HUES48 (cell line): ENCODE data around the gene GSE1.
A peak's percentile ranks its signal among the peaks of the same experiment; 100 is the strongest.

Experiments
- H3K27ac ChIP-seq: one replicate; pipeline ENCODE4 v1.7.0; 2013; ENCODE audit warnings: low read depth, low read length, inconsistent platforms
- H3K27me3 ChIP-seq: 2 replicates; pipeline ENCODE4 v1.6.1; 2013; ENCODE audit warnings: mild to moderate bottlenecking, low read length; ENCODE audit not compliant: control insufficient read depth, insufficient read depth
- H3K36me3 ChIP-seq: 2 replicates; pipeline ENCODE4 v1.6.1; 2013; ENCODE audit warnings: low read length; ENCODE audit not compliant: control insufficient read depth, insufficient read depth
- H3K4me1 ChIP-seq: 2 replicates; pipeline ENCODE4 v1.6.1; 2013; ENCODE audit warnings: mild to moderate bottlenecking, low read length; ENCODE audit not compliant: control insufficient read depth, insufficient read depth
- H3K4me3 ChIP-seq: 2 replicates; pipeline ENCODE4 v1.5.1; 2013; ENCODE audit warnings: mild to moderate bottlenecking, low read depth, low read length
- H3K9ac ChIP-seq: 2 replicates; pipeline ENCODE4 v1.6.1; 2013; ENCODE audit warnings: mild to moderate bottlenecking, low read depth, low read length, moderate library complexity
- H3K9me3 ChIP-seq: 2 replicates; pipeline ENCODE4 v1.6.1; 2013; ENCODE audit warnings: low read length; ENCODE audit not compliant: control insufficient read depth, insufficient read depth

GSE1 gene

DNA sequence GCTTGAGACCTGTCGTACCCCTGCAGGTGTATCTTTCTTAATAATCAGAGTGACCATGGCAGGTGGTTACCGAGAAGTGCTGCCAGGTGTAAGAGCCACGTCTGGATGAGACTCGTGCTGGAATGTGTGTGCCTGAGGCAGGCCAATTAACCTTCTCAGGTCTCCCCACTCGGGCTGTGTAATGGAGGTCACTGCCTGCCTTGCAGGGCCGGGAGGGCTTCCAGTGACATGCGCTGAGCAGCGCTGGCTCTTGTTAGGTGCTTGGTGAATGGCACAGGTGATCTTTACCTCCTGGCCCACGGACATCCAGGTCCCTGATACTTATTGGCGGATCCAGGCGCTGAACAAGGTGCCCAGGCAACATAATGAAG lies 4.6 kb upstream of the GSE1 start:
- Histone ChIP-seq H3K27ac (no peak overlapping the region), H3K9me3 (no peaks in the 10 kb centered on the region), H3K9ac (no peak overlapping the region), H3K4me3 (no peak overlapping the region), H3K4me1 (peaks cover 56% of the 10 kb centered on the region), H3K27me3 (peaks cover 8% of the 10 kb centered on the region; the same call in 1 of the 2 replicates), H3K36me3 (no peaks in the 10 kb centered on the region)

- H3K9me3 ChIP-seq = no peaks in the 10 kb centered on the region
- H3K9ac ChIP-seq = no peak overlapping the region
- peaks cover 56% of the 10 kb centered on the region for H3K4me1 ChIP-seq
- peaks cover 8% of the 10 kb centered on the region; the same call in 1 of the 2 replicates for H3K27me3 ChIP-seq
- no peaks in the 10 kb centered on the region for H3K36me3 ChIP-seq
- H3K27ac ChIP-seq = no peak overlapping the region
- H3K4me3 ChIP-seq = no peak overlapping the region
Measured at GRCh38 chr16:85608887-85609286, 4.2 kb upstream of the GSE1 start.

DNA sequence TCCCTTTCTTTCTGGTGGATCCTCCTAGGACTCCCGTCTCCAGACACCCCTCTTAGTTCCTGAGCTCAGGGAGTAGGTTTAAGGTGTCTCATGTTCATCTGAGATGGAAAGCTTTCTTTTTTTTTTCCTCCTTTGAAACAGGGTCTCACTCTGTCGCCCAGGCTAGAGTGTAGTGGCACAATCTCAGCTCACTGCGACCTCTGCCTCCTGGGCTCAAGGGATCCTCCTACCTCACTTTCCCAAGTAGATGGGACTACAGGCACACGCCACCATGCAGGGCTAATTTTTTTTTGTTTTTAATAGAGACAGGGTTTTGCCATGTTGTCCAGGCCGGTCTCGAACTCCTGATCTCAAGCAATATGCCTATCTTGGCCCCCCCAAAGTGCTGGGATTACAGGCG lies 3.6 kb upstream of the GSE1 start:
- Histone ChIP-seq H3K36me3 (no peaks in the 10 kb centered on the region), H3K27me3 (peaks cover 8% of the 10 kb centered on the region; the same call in 1 of the 2 replicates), H3K27ac (no peak overlapping the region), H3K4me3 (no peak overlapping the region), H3K4me1 (peaks cover 56% of the 10 kb centered on the region), H3K9ac (no peak overlapping the region), H3K9me3 (no peaks in the 10 kb centered on the region)

DNA sequence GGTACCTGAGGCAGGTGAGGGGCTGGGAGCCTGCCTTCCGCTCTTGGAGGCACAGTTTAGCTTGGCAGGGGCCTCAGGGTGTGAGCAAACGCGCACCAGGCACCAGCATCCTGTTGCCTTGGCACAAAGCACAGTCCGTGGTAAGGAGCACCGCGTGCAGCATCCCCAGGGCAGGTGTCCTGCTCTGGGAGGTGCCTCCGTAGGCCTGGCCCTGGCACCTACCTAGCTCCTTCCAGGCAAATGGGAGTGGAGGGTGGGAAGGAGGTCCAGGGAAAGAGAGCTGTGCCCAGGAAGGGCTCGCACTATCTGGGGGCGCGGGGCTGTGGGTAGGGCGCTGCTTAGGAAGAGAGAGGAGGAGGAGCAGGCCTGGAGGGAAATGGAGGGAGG lies 3.1 kb upstream of the GSE1 start:
- H3K36me3 ChIP-seq = no peaks in the 10 kb centered on the region
- H3K27me3 ChIP-seq = peaks cover 8% of the 10 kb centered on the region; the same call in 1 of the 2 replicates
- H3K9me3 ChIP-seq = no peaks in the 10 kb centered on the region
- H3K4me1 ChIP-seq = peaks cover 56% of the 10 kb centered on the region
- H3K4me3 ChIP-seq = no peak overlapping the region; the same call in 1 of the 2 replicates
- H3K27ac ChIP-seq = peak overlapping the region; percentile 48
- no peak overlapping the region for H3K9ac ChIP-seq

GRCh38 chr16:85610446-85611193 lies 2.5 kb upstream of the GSE1 start:
- Histone ChIP-seq H3K36me3 (no peaks in the 10 kb centered on the region), H3K27me3 (peaks cover 8% of the 10 kb centered on the region; the same call in 1 of the 2 replicates), H3K27ac (peak overlapping the region; percentile 84), H3K9me3 (no peaks in the 10 kb centered on the region), H3K9ac (peak overlapping the region; percentile 2; the same call in 1 of the 2 replicates), H3K4me1 (peaks cover 56% of the 10 kb centered on the region), H3K4me3 (peak overlapping the region; percentile 10)

DNA sequence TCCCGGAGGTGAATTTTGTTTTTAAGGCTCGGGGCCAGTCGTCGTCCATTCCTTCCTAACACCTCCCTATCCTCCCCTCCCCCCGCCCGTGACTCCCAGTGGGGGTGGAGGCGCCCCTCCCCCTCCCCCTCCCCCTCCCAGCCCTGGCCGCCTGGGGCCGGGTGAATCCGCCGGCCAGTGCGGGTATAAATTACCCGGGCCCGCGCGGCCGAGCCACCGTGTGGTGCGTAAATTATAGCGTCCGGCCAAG lies 2.0 kb upstream of the GSE1 start:
- H3K4me1 ChIP-seq = peaks cover 54% of the 10 kb centered on the region
- peak overlapping the region; percentile 84 for H3K27ac ChIP-seq
- H3K9me3 ChIP-seq = no peaks in the 10 kb centered on the region
- H3K4me3 ChIP-seq = peak overlapping the region; percentile 68
- H3K36me3 ChIP-seq = no peaks in the 10 kb centered on the region
- H3K9ac ChIP-seq = peak overlapping the region; percentile 83
- H3K27me3 ChIP-seq = peaks cover 8% of the 10 kb centered on the region; the same call in 1 of the 2 replicates

- H3K9ac ChIP-seq = peak overlapping the region; percentile 83
- peaks cover 54% of the 10 kb centered on the region for H3K4me1 ChIP-seq
- H3K27ac ChIP-seq = peak overlapping the region; percentile 84
- no peaks in the 10 kb centered on the region for H3K9me3 ChIP-seq
- H3K4me3 ChIP-seq = peak overlapping the region; percentile 68
- peaks cover 2% of the 10 kb centered on the region for H3K36me3 ChIP-seq
- peaks cover 8% of the 10 kb centered on the region; the same call in 1 of the 2 replicates for H3K27me3 ChIP-seq
Measured at GRCh38 chr16:85611444-85612190, 1.5 kb upstream of the GSE1 start.

GRCh38 chr16:85612191-85612800 lies 826 bp upstream of the GSE1 start:
- Histone ChIP-seq H3K27me3 (peaks cover 8% of the 10 kb centered on the region; the same call in 1 of the 2 replicates), H3K4me1 (peaks cover 57% of the 10 kb centered on the region), H3K4me3 (peak overlapping the region; percentile 81), H3K9me3 (no peaks in the 10 kb centered on the region), H3K27ac (peak overlapping the region; percentile 89), H3K36me3 (peaks cover 9% of the 10 kb centered on the region), H3K9ac (peak overlapping the region; percentile 59; the same call in 1 of the 2 replicates)

GRCh38 chr16:85613604-85614337 lies 649 bp downstream of the GSE1 start:
- peak overlapping the region; percentile 62; the same call in 1 of the 2 replicates for H3K9ac ChIP-seq
- peaks cover 6% of the 10 kb centered on the region; the same call in 1 of the 2 replicates for H3K27me3 ChIP-seq
- H3K4me1 ChIP-seq = peaks cover 51% of the 10 kb centered on the region
- H3K27ac ChIP-seq = peak overlapping the region; percentile 89
- peaks cover 20% of the 10 kb centered on the region for H3K36me3 ChIP-seq
- H3K9me3 ChIP-seq = no peaks in the 10 kb centered on the region
- peak overlapping the region; percentile 81 for H3K4me3 ChIP-seq

DNA sequence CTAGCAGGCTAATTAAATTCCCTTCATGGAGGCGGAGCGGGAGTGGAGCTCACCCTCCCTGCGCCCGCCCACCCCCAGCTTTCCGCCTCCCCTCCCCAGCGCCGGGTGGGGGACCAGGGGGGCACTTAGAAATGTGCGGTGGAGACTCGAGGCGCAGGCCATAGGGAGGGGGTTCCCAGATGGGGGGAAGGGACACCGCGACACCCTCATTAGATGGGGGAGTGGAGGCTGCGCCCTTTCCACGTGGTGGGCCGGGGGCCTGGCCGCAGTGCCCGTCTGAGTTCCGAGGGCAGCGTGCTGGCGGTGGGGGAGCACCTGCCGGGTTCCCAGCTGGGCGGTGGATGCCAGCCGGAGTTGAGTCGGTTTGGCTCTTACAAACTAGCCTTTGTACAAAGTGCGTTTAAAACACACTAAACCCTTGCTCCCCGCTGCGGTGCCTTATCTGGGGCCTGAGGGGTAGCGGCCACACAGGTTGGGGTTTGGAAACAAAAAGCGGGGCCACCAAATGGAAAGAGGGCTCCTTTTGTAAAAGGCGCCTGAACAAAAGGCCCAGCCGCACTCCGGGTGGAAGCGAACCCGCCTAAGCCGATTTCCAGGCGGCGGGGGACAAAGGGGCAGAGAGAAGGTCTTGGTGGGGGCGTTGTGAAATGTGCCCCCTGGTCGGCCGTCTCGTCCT lies 1.4 kb downstream of the GSE1 start:
- H3K36me3 ChIP-seq = peaks cover 20% of the 10 kb centered on the region
- peaks cover 44% of the 10 kb centered on the region for H3K4me1 ChIP-seq
- peak overlapping the region; percentile 56 for H3K9ac ChIP-seq
- H3K27ac ChIP-seq = peak overlapping the region; percentile 89
- H3K9me3 ChIP-seq = no peaks in the 10 kb centered on the region
- H3K4me3 ChIP-seq = peak overlapping the region; percentile 81
- H3K27me3 ChIP-seq = no peaks in the 10 kb centered on the region
